T-cell (primary cell): ENCODE results near the gene NAB2. TPM values are rescaled to one million over a fixed set of nuclear protein-coding genes. Genes with fewer than 3 reads are reported as not detected.
"Not testable (repeated sequence)": the region's sequence is repeated elsewhere in the genome, so short reads cannot be mapped to it uniquely, and the experiment has no call there.

Experiments used
- ATAC-seq, 4 experiments: fragments of 200-7000 bp in 3 of 4; fragments of 150-1000 bp in 1 of 4; cut with Tn5 transposase; replicated peaks in 1 of 4; 1 replicate in 3 of 4; 2 replicates in 1 of 4; pipeline ENCODE4 v1.10.0; 2021; ENCODE audit warnings: moderate library complexity in 3 of 4, mild to moderate bottlenecking in 2 of 4, moderate number of reproducible peaks in 1 of 4
- CTCF ChIA-PET, 2 donors: fragments of 300-600 bp; sonication (Branson Sonifier 250); formaldehyde crosslinking; loops; one replicate each; lab custom pipeline; 2022; ENCODE audit warnings: antibody characterized with exemption in 2 of 2; lab: Charles Lee
- POLR2A ChIA-PET, 2 donors: fragments of 300-600 bp; sonication (Branson Sonifier 250); formaldehyde crosslinking; loops; one replicate each; lab custom pipeline; 2022; ENCODE audit warnings: antibody characterized with exemption in 2 of 2; lab: Charles Lee
- DNase-seq, 35 experiments: peaks; one replicate each; pipeline versions ENCODE4 v3.0.0 to v3.0.0-alpha.2; 2013 to 2023
- H3K27ac ChIP-seq: one replicate; pipeline ENCODE4 v1.5.1; 2013; ENCODE audit warnings: low read length
- H3K27me3 ChIP-seq, 2 experiments: replicated peaks in 1 of 2; 1 replicate in 1 of 2; 2 replicates in 1 of 2; pipeline versions ENCODE4 v1.6.1 to v1.7.0; 2013; ENCODE audit warnings: low read length in 1 of 2, mixed read lengths in 1 of 2; ENCODE audit not compliant: control insufficient read depth in 2 of 2, insufficient read depth in 2 of 2; ENCODE audit errors: extremely low read depth in 1 of 2
- H3K36me3 ChIP-seq, 2 donors: 1 replicate in 1 of 2; 2 replicates in 1 of 2; pipeline versions ENCODE4 v1.6.1 to v1.7.0; 2013; ENCODE audit warnings: low read length in 1 of 2; ENCODE audit not compliant: control insufficient read depth in 2 of 2, insufficient read depth in 1 of 2; ENCODE audit errors: extremely low read depth in 1 of 2
- H3K4me1 ChIP-seq, 2 experiments: 1 replicate in 1 of 2; 2 replicates in 1 of 2; pipeline versions ENCODE4 v1.6.1 to v1.7.0; 2013; ENCODE audit warnings: low read length in 2 of 2, mixed read lengths in 1 of 2; ENCODE audit not compliant: insufficient read depth in 2 of 2, control insufficient read depth in 1 of 2; ENCODE audit errors: extremely low read depth in 1 of 2
- H3K4me3 ChIP-seq, 2 donors: 1 replicate in 1 of 2; 2 replicates in 1 of 2; pipeline versions ENCODE4 v1.5.1 to v1.7.0; 2013; ENCODE audit warnings: mild to moderate bottlenecking in 2 of 2, low read length in 1 of 2, moderate library complexity in 1 of 2; ENCODE audit not compliant: control insufficient read depth in 1 of 2; ENCODE audit errors: extremely low read depth in 1 of 2
- H3K9me3 ChIP-seq: 2 replicates; pipeline ENCODE4 v1.7.0; 2013
- H3K27ac Mint-ChIP-seq, 2 donors: one replicate each; pipeline ENCODE4 v1.8.0; 2020 to 2021; ENCODE audit warnings: mild to moderate bottlenecking in 2 of 2, mixed read lengths in 2 of 2
- H3K27me3 Mint-ChIP-seq, 2 donors: one replicate each; pipeline ENCODE4 v1.8.0; 2021 to 2022; ENCODE audit warnings: mixed read lengths in 2 of 2
- H3K36me3 Mint-ChIP-seq: one replicate; pipeline ENCODE4 v1.8.0; 2021; ENCODE audit warnings: mixed read lengths
- H3K4me1 Mint-ChIP-seq, 3 donors: one replicate each; pipeline ENCODE4 v1.8.0; 2020 to 2022; ENCODE audit warnings: mixed read lengths in 3 of 3, mild to moderate bottlenecking in 1 of 3
- H3K4me3 Mint-ChIP-seq, 3 donors: one replicate each; pipeline ENCODE4 v1.8.0; 2020 to 2022; ENCODE audit warnings: mild to moderate bottlenecking in 3 of 3, mixed read lengths in 3 of 3, moderate library complexity in 3 of 3
- H3K9me3 Mint-ChIP-seq, 3 donors: one replicate each; pipeline ENCODE4 v1.8.0; 2020 to 2022; ENCODE audit warnings: mixed read lengths in 3 of 3
- WGBS: methylation state at CpG from one replicate; pipeline ENCODE4 v1.1.5; 2013; ENCODE audit warnings: missing lambda C conversion rate; ENCODE audit not compliant: insufficient coverage; 5-methylcytosine and 5-hydroxymethylcytosine counted together
- total RNA-seq, 35 experiments: library from RNA in 6 of 35; stranded (reverse) in 6 of 35; fragments of 120-200 nt in 1 of 35; gene quantifications; one replicate each; pipeline versions ENCODE4 v1.2.1 to v1.2.4 and lab custom pipeline; 2013 to 2026

Gene NAB2
- total RNA-seq, 5 donors from 2014 or later (not counting 1 experiment from before 2014, with no cell fraction given), result 4.2 to 21.6 (median 16.9) TPM

DNA sequence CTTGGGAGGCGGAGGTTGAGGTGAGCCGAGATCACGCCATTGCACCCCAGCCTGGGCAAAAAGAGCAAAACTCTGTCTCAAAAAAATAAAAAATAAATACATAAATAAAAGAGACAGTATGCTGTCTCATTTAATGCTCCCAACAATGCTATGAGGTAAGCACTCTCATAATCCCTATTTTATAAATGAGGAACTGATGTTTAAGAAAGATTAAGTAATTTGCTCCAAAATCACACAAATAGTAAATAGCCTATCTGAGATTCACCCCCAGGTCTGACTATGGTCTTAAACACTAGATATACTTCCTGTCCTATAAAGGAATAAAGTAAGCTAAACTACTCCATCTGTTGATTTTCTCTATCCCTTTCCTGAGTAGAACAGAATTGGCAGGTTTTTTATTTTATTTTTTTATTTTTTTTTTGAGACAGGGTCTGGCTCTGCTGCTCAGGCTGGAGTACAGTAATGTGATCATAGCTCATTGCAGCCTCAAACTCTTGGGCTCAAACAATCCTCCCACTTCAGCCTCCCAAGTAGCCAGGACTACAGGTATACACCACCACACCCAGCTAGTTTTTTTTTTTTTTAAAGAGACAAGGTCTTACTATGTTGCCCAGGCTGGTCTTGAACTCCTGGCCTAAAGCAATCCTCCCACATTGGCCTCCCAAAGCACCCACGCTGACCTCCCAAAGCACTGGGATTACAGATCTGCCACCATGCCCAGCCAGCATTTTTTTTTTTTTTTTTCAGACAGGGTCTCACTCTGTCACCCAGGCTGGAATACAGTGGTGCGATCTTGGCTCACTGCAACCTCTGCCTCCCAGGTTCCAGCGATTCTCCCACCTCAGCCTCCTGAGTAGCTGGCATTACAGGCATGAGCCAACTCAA lies 15.1 kb upstream of the NAB2 start:
- not testable (repeated sequence) for H3K9me3 Mint-ChIP-seq, H3K27ac ChIP-seq, ATAC-seq, H3K27me3 ChIP-seq, H3K9me3 ChIP-seq, H3K27me3 Mint-ChIP-seq, H3K4me3 ChIP-seq, DNase-seq, H3K4me3 Mint-ChIP-seq
- ChIA-PET CTCF (interaction anchor here in 1 of 2 donors (0.6 to 6.9 kb wide), 7 partner anchors 8 to 686 kb away, joined by 3 to 201 read pairs (median 4); partner anchors contain the start of gene STAT6), POLR2A (interaction anchor here (0.6 to 0.7 kb wide), 3 partner anchors 13 to 1876 kb away, joined by 4 to 5 read pairs (median 4); partner anchors contain the start of gene STAT6 (in 1 of the 2))
- H3K4me1 Mint-ChIP-seq, result peaks cover 25 to 39% (median 26%) of the 10 kb centered on the region in 3 donors
- peak overlapping the region; percentile 31 to 64 for H3K27ac Mint-ChIP-seq
- Histone ChIP-seq H3K36me3 (peaks cover 0 to 20% of the 10 kb centered on the region in 2 donors), H3K4me1 (peaks cover 11 to 18% of the 10 kb centered on the region in 2 experiments)
- whole genome bisulfite sequencing, result 100% methylated on average over 1 of the region's 6 CpGs
- H3K36me3 Mint-ChIP-seq, result peaks cover 22% of the 10 kb centered on the region

- Histone ChIP-seq H3K36me3 (no peaks in the 10 kb centered on the region), H3K9me3 (no peaks in the 10 kb centered on the region), H3K4me1 (peaks cover 9 to 21% of the 10 kb centered on the region in 2 experiments), H3K27me3 (no peaks in the 10 kb centered on the region), H3K4me3 (peak within 1 kb of the TSS; percentile 73 to 82), H3K27ac (peak within 1 kb of the TSS; percentile 59)
- CTCF ChIA-PET, result interaction anchor here (0.5 to 2.1 kb wide), 18 partner anchors 9 to 1249 kb away, joined by 3 to 52 read pairs (median 4); partner anchors contain the start of genes DNAJC14 (in 1 of the 2), LRP1 (in 1 of the 2), NAB2 (in 1 of the 2) and STAT6 (in 1 of the 2)
- peak within 1 kb of the TSS; percentile 93 to 100 (median 97) for H3K4me3 Mint-ChIP-seq
- H3K36me3 Mint-ChIP-seq, result no peaks in the 10 kb centered on the region
- 0% methylated on average over 24 of the region's 39 CpGs for WGBS
- peaks cover 19 to 32% (median 22%) of the 10 kb centered on the region in 3 donors for H3K4me1 Mint-ChIP-seq
- H3K27ac Mint-ChIP-seq, result peak within 1 kb of the TSS; percentile 94
- POLR2A ChIA-PET, result interaction anchor here (0.6 to 1.5 kb wide), 7 partner anchors 9 to 433 kb away, joined by 3 to 11 read pairs (median 5); partner anchors contain the start of genes STAT6 (in 2 of the 2) and ATP5F1B (in 1 of the 2)
- H3K27me3 Mint-ChIP-seq, result no peaks in the 10 kb centered on the region
- no peaks in the 10 kb centered on the region for H3K9me3 Mint-ChIP-seq
- DNase-seq (peak; percentile 78 to 100 (median 96)), ATAC-seq (peak; percentile 94 to 98 (median 96))
Measured at GRCh38 chr12:57078519-57079404, 10.2 kb upstream of the NAB2 start, which contains the start of gene NEMP1. TSS of gene NEMP1 (minus strand) at chr12:57078791. CDS start at chr12:57078745, 46 bp downstream.

DNA sequence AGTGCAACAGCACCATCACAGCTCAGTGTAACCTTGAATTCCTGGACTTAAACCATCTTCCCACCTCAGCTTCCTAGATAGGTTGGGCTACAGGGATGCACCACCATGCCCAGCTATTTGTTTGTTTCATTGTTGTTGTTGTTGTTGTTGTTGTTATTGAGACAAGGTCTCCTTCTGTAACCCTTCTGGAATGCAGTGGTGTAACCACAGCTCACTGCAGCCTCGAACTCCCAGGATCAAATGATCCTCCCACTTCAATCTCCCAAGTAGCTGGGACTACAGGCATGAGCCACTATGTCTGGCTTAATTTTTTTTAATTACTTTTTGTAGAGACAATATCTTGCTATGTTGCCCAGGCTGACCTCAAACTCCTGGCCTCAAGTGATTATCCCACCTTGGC lies 9.1 kb upstream of the NAB2 start:
- ChIA-PET CTCF (interaction anchor here in 1 of 2 donors (0.7 to 2.1 kb wide), 10 partner anchors 9 to 443 kb away, joined by 3 to 52 read pairs (median 5); partner anchors contain the start of genes NAB2 and STAT6), POLR2A (interaction anchor here (0.7 to 1.5 kb wide), 5 partner anchors 8 to 434 kb away, joined by 3 to 11 read pairs (median 5); partner anchors contain the start of genes ATP5F1B (in 1 of the 2) and STAT6 (in 1 of the 2))
- Mint-ChIP-seq H3K4me3 (no peak overlapping the region), H3K27me3 (no peaks in the 10 kb centered on the region), H3K36me3 (no peaks in the 10 kb centered on the region), H3K4me1 (peaks cover 19 to 34% (median 22%) of the 10 kb centered on the region in 3 donors), H3K27ac (peak overlapping the region; percentile 92 to 94), H3K9me3 (no peaks in the 10 kb centered on the region)
- Histone ChIP-seq H3K27me3 (no peaks in the 10 kb centered on the region), H3K27ac (peak overlapping the region; percentile 53), H3K36me3 (no peaks in the 10 kb centered on the region), H3K9me3 (no peaks in the 10 kb centered on the region), H3K4me3 (no peak overlapping the region), H3K4me1 (peaks cover 9 to 21% of the 10 kb centered on the region in 2 experiments)
- WGBS, result no CpG with 5 or more reads among the region's 1 CpG
- ATAC-seq, result no peak
- no peak for DNase-seq

- H3K4me1 ChIP-seq, result peaks cover 13 to 24% of the 10 kb centered on the region in 2 experiments
- H3K36me3 Mint-ChIP-seq, result no peaks in the 10 kb centered on the region
- H3K9me3 Mint-ChIP-seq, result no peaks in the 10 kb centered on the region
- H3K27me3 Mint-ChIP-seq, result no peaks in the 10 kb centered on the region
- ChIA-PET POLR2A (no interaction called here), CTCF (interaction anchor here (0.6 to 0.8 kb wide), 4 partner anchors 11 to 472 kb away, joined by 3 to 6 read pairs (median 4); no protein-coding TSS in a partner anchor)
- no peaks in the 10 kb centered on the region for H3K36me3 ChIP-seq
- no peaks in the 10 kb centered on the region for H3K9me3 ChIP-seq
- ATAC-seq (no peak), DNase-seq (no peak)
- no CpG with 5 or more reads among the region's 1 CpG for WGBS
- H3K27me3 ChIP-seq, result no peaks in the 10 kb centered on the region
- H3K27ac Mint-ChIP-seq, result peak overlapping the region in 1 of 2 donors; percentile 52
- H3K27ac ChIP-seq, result no peak overlapping the region
- H3K4me3 Mint-ChIP-seq, result no peak overlapping the region
- peaks cover 27 to 43% (median 31%) of the 10 kb centered on the region in 3 donors for H3K4me1 Mint-ChIP-seq
- no peak overlapping the region for H3K4me3 ChIP-seq
Measured at GRCh38 chr12:57080855-57081254, 8.1 kb upstream of the NAB2 start.

GRCh38 chr12:57085999-57086492 lies 2.9 kb upstream of the NAB2 start:
- no peaks in the 10 kb centered on the region for H3K9me3 ChIP-seq
- DNase-seq (peak in 1 of 35 experiments; percentile 40), ATAC-seq (no peak)
- H3K4me1 Mint-ChIP-seq, result peaks cover 34 to 43% (median 41%) of the 10 kb centered on the region in 3 donors
- H3K4me1 ChIP-seq, result peaks cover 16 to 41% of the 10 kb centered on the region in 2 experiments
- peak overlapping the region; percentile 85 to 87 (median 85) for H3K4me3 Mint-ChIP-seq
- 0% methylated on average over 1 of the region's 12 CpGs for WGBS
- H3K27ac ChIP-seq, result peak overlapping the region; percentile 95
- no peaks in the 10 kb centered on the region for H3K9me3 Mint-ChIP-seq
- no peaks in the 10 kb centered on the region for H3K27me3 Mint-ChIP-seq
- ChIA-PET CTCF (interaction anchor here in 1 of 2 donors (1.1 to 2.3 kb wide), 2 partner anchors 21 to 26 kb away, joined by 3 to 15 read pairs; partner anchors contain the start of gene STAT6), POLR2A (no interaction called here)
- no peaks in the 10 kb centered on the region for H3K36me3 Mint-ChIP-seq
- H3K36me3 ChIP-seq, result no peaks in the 10 kb centered on the region
- peak overlapping the region; percentile 94 to 97 for H3K27ac Mint-ChIP-seq
- no peaks in the 10 kb centered on the region for H3K27me3 ChIP-seq
- H3K4me3 ChIP-seq, result peak overlapping the region; percentile 95 to 97
